CD14-positive monocyte (primary cell): ENCODE data around the gene CNNM2. TPM values are rescaled to one million over a fixed set of nuclear protein-coding genes. Genes with fewer than 3 reads are reported as not detected.

ENCODE experiments used
- DNase-seq, 3 donors: peaks; one replicate each; pipeline ENCODE4 v3.0.0-alpha.2; 2011 to 2022
- H2AFZ ChIP-seq: 2 replicates; pipeline ENCODE4 v1.6.0; 2012; ENCODE audit warnings: mild to moderate bottlenecking, low read depth, low read length, inconsistent platforms; ENCODE audit not compliant: insufficient read depth, poor library complexity, severe bottlenecking
- H3K27ac ChIP-seq, 2 donors: 1 replicate in 1 of 2; 2 replicates in 1 of 2; pipeline ENCODE4 v1.5.1; 2012 to 2013; ENCODE audit warnings: low read length in 2 of 2, control low read depth in 1 of 2, inconsistent platforms in 1 of 2, low read depth in 1 of 2, mild to moderate bottlenecking in 1 of 2
- H3K27me3 ChIP-seq, 2 donors: one replicate each; pipeline versions ENCODE4 v1.6.0 to v1.6.1; 2011 to 2013; ENCODE audit warnings: low read length in 2 of 2; ENCODE audit not compliant: control insufficient read depth in 2 of 2, insufficient read depth in 2 of 2
- H3K36me3 ChIP-seq, 2 donors: replicated peaks in 1 of 2; 1 replicate in 1 of 2; 2 replicates in 1 of 2; pipeline versions ENCODE4 v1.5.1 to v1.6.1; 2012 to 2013; ENCODE audit warnings: low read length in 2 of 2, control low read depth in 1 of 2, inconsistent platforms in 1 of 2, mild to moderate bottlenecking in 1 of 2; ENCODE audit not compliant: insufficient read depth in 2 of 2, control insufficient read depth in 1 of 2
- H3K4me1 ChIP-seq, 2 donors: 1 replicate in 1 of 2; 2 replicates in 1 of 2; pipeline versions ENCODE4 v1.5.1 to v1.6.1; 2012 to 2013; ENCODE audit warnings: low read length in 2 of 2, control low read depth in 1 of 2, inconsistent platforms in 1 of 2, mild to moderate bottlenecking in 1 of 2, moderate library complexity in 1 of 2; ENCODE audit not compliant: insufficient read depth in 2 of 2, control insufficient read depth in 1 of 2
- H3K4me2 ChIP-seq: replicated peaks from 2 replicates; pipeline ENCODE3; 2012; ENCODE audit warnings: low read length, moderate library complexity, mild to moderate bottlenecking; ENCODE audit not compliant: poor library complexity, severe bottlenecking; ENCODE audit errors: extremely low read depth
- H3K4me3 ChIP-seq, 3 experiments: fragments of 200-600 bp in 1 of 3; sonication (generic) in 1 of 3; replicated peaks in 1 of 3; 1 replicate in 2 of 3; 2 replicates in 1 of 3; pipeline ENCODE4 v1.5.1; 2011 to 2013; ENCODE audit warnings: low read length in 3 of 3, mild to moderate bottlenecking in 3 of 3, control low read depth in 2 of 3, low read depth in 2 of 3, inconsistent platforms in 1 of 3, moderate library complexity in 1 of 3
- H3K79me2 ChIP-seq: 2 replicates; pipeline ENCODE4 v1.6.0; 2012; ENCODE audit warnings: mild to moderate bottlenecking, control low read depth, inconsistent platforms, low read length, moderate library complexity; ENCODE audit not compliant: insufficient read depth
- H3K9ac ChIP-seq: 2 replicates; pipeline ENCODE4 v1.6.0; 2017; ENCODE audit warnings: low read length, mild to moderate bottlenecking; ENCODE audit not compliant: insufficient read depth, poor library complexity, severe bottlenecking
- H3K9me3 ChIP-seq, 2 donors: replicated peaks in 1 of 2; 1 replicate in 1 of 2; 2 replicates in 1 of 2; pipeline versions ENCODE4 v1.5.1 to v1.6.1; 2012 to 2013; ENCODE audit warnings: low read length in 2 of 2, control low read depth in 1 of 2; ENCODE audit not compliant: control insufficient read depth in 1 of 2, insufficient read depth in 1 of 2
- H4K20me1 ChIP-seq: 2 replicates; pipeline ENCODE4 v1.6.0; 2012; ENCODE audit warnings: mild to moderate bottlenecking, low read length, control low read depth, moderate library complexity; ENCODE audit not compliant: insufficient read depth
- H3K27ac Mint-ChIP-seq, 7 donors: one replicate each; pipeline ENCODE4 v1.8.0; 2020; ENCODE audit warnings: mild to moderate bottlenecking in 7 of 7, mixed read lengths in 7 of 7, moderate library complexity in 6 of 7, inconsistent platforms in 2 of 7
- H3K27me3 Mint-ChIP-seq, 3 donors: one replicate each; pipeline ENCODE4 v1.8.0; 2021 to 2022; ENCODE audit warnings: low read depth in 3 of 3, mild to moderate bottlenecking in 3 of 3, mixed read lengths in 3 of 3, moderate library complexity in 3 of 3, inconsistent platforms in 1 of 3
- H3K36me3 Mint-ChIP-seq, 2 donors: one replicate each; pipeline ENCODE4 v1.8.0; 2020; ENCODE audit warnings: mixed read lengths in 2 of 2, inconsistent platforms in 1 of 2, mild to moderate bottlenecking in 1 of 2
- H3K4me1 Mint-ChIP-seq: one replicate; pipeline ENCODE4 v1.8.0; 2020; ENCODE audit warnings: mild to moderate bottlenecking, mixed read lengths
- H3K4me3 Mint-ChIP-seq, 2 donors: one replicate each; pipeline ENCODE4 v1.8.0; 2020; ENCODE audit warnings: mild to moderate bottlenecking in 2 of 2, mixed read lengths in 2 of 2, moderate library complexity in 1 of 2
- H3K9me3 Mint-ChIP-seq, 7 donors: one replicate each; pipeline ENCODE4 v1.8.0; 2020 to 2022; ENCODE audit warnings: mixed read lengths in 7 of 7, mild to moderate bottlenecking in 6 of 7, moderate library complexity in 6 of 7, inconsistent platforms in 2 of 7
- WGBS: methylation state at CpG from one replicate; pipeline ENCODE4 v1.1.5; 2013; ENCODE audit warnings: missing lambda C conversion rate; ENCODE audit not compliant: insufficient coverage; 5-methylcytosine and 5-hydroxymethylcytosine counted together
- intact Hi-C, 2 donors: fragments of 100-400 bp; cut with micrococcal nuclease; formaldehyde crosslinking; loops; one replicate each; pipeline versions ENCODE4 v1.15.0 to v1.15.1; 2023
- polyA plus RNA-seq, 3 donors: library from polyadenylated mRNA; depleted of rRNA in 1 of 3; unstranded in 2 of 3; stranded (reverse) in 1 of 3; fragments of 300-500 nt in 2 of 3; fragments of >200 nt in 1 of 3; fragmentation: Illumina TruSeq in 2 of 3; gene quantifications; 1 replicate in 2 of 3; 2 replicates in 1 of 3; pipeline ENCODE4 v1.2.3, GENCODE V29; 2012 to 2021
- TF ChIP-seq, protein P1 (sequence below): fragments of 200-600 bp; IDR thresholded peaks from one replicate; pipeline ENCODE4 v1.8.0; 2022; ENCODE audit warnings: antibody characterized with exemption, mild to moderate bottlenecking

The CNNM2 gene
- polyA plus RNA-seq, 3 donors: 1.6 to 3.8 (median 2.2) TPM

DNA sequence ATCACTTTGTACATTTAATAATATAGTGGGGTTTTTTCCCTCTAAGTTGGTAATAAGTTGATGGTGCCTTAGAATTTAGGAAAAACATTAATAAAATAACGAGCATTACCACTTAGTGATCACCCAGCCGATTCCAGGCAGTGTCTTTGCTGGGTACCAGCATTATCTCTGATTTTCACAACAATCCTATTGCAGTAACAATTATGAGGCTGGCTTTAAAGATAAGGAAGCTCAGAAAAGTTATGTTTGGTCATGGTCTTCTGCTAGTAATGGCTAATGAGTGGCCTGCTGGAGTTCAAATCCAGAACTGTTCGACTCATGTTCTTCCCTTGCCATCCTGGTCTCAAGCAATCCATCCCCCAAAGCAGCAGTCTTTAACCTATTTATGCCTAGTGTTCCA lies 127.9 kb downstream of the CNNM2 start:
- WGBS: no CpG with 5 or more reads among the region's 3 CpGs
- no peak overlapping the region for H3K4me3 ChIP-seq
- no peak for DNase-seq
- peaks cover 0 to 2% (median 0%) of the 10 kb centered on the region in 7 donors for H3K9me3 Mint-ChIP-seq
- intact Hi-C loops: no loop called here
- H3K4me1 ChIP-seq: peaks cover 0 to 5% of the 10 kb centered on the region in 2 donors
- no peak overlapping the region for H3K9ac ChIP-seq
- peaks cover 0 to 2% (median 2%) of the 10 kb centered on the region in 3 donors for H3K27me3 Mint-ChIP-seq
- no peak overlapping the region for H3K27ac ChIP-seq
- peaks cover 0 to 4% of the 10 kb centered on the region in 2 donors for H3K36me3 Mint-ChIP-seq
- no peak overlapping the region for H3K4me2 ChIP-seq
- no peaks in the 10 kb centered on the region for H3K27me3 ChIP-seq
- H3K4me1 Mint-ChIP-seq: peaks cover 11% of the 10 kb centered on the region
- H3K9me3 ChIP-seq: no peaks in the 10 kb centered on the region
- TF ChIP-seq, protein P1, sequence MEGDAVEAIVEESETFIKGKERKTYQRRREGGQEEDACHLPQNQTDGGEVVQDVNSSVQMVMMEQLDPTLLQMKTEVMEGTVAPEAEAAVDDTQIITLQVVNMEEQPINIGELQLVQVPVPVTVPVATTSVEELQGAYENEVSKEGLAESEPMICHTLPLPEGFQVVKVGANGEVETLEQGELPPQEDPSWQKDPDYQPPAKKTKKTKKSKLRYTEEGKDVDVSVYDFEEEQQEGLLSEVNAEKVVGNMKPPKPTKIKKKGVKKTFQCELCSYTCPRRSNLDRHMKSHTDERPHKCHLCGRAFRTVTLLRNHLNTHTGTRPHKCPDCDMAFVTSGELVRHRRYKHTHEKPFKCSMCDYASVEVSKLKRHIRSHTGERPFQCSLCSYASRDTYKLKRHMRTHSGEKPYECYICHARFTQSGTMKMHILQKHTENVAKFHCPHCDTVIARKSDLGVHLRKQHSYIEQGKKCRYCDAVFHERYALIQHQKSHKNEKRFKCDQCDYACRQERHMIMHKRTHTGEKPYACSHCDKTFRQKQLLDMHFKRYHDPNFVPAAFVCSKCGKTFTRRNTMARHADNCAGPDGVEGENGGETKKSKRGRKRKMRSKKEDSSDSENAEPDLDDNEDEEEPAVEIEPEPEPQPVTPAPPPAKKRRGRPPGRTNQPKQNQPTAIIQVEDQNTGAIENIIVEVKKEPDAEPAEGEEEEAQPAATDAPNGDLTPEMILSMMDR: no peak
- no peak overlapping the region for H2AFZ ChIP-seq
- no peak overlapping the region for H3K4me3 Mint-ChIP-seq
- H3K36me3 ChIP-seq: no peaks in the 10 kb centered on the region
- H3K79me2 ChIP-seq: no peaks in the 10 kb centered on the region
- no peaks in the 10 kb centered on the region for H4K20me1 ChIP-seq
- no peak overlapping the region for H3K27ac Mint-ChIP-seq

GRCh38 chr10:103047381-103047780 lies 129.3 kb downstream of the CNNM2 start:
- Histone ChIP-seq H3K27ac (no peak overlapping the region), H3K36me3 (no peaks in the 10 kb centered on the region), H3K79me2 (no peaks in the 10 kb centered on the region), H2AFZ (no peak overlapping the region), H3K9me3 (no peaks in the 10 kb centered on the region), H4K20me1 (no peaks in the 10 kb centered on the region), H3K4me3 (no peak overlapping the region), H3K4me1 (peaks cover 0 to 5% of the 10 kb centered on the region in 2 donors), H3K9ac (no peak overlapping the region), H3K4me2 (no peak overlapping the region), H3K27me3 (no peaks in the 10 kb centered on the region)
- WGBS: no CpG with 5 or more reads among the region's 3 CpGs
- H3K27ac Mint-ChIP-seq: no peak overlapping the region
- peaks cover 0 to 3% (median 0%) of the 10 kb centered on the region in 3 donors for H3K27me3 Mint-ChIP-seq
- TF ChIP-seq, protein P1: no peak
- peaks cover 15% of the 10 kb centered on the region for H3K4me1 Mint-ChIP-seq
- H3K9me3 Mint-ChIP-seq: peaks cover 0 to 2% (median 0%) of the 10 kb centered on the region in 7 donors
- intact Hi-C loops: no loop called here
- no peak overlapping the region for H3K4me3 Mint-ChIP-seq
- no peak for DNase-seq
- H3K36me3 Mint-ChIP-seq: peaks cover 0 to 4% of the 10 kb centered on the region in 2 donors
